HEK293T (cell line): ENCODE data around the gene ZNF41.

Experiments used
- CTCF ChIA-PET: fragments of 350-600 bp; formaldehyde crosslinking; extraction: SDS; loops from one replicate; lab custom pipeline; 2021; ENCODE audit warnings: antibody characterized with exemption, inconsistent platforms; lab: Yijun Ruan, JAX
- POLR2A ChIA-PET: fragments of 350-600 bp; formaldehyde crosslinking; extraction: SDS; loops from one replicate; lab custom pipeline; 2020; ENCODE audit warnings: antibody characterized with exemption, inconsistent platforms; lab: Yijun Ruan, JAX
- DNase-seq: peaks from one replicate; pipeline ENCODE4 v3.0.0; 2012; ENCODE audit warnings: mixed read lengths; ENCODE audit errors: extremely low spot score
- ARNT ChIP-seq: fragments of 450-650 bp; IDR thresholded peaks from 2 replicates; pipeline ENCODE4 v1.6.1; 2017; ENCODE audit warnings: mild to moderate bottlenecking
- BHLHE40 ChIP-seq: fragments of 450-650 bp; IDR thresholded peaks from 2 replicates; pipeline ENCODE4 v1.6.1; 2016; ENCODE audit warnings: mild to moderate bottlenecking, moderate library complexity, borderline replicate concordance
- CTBP1 ChIP-seq: fragments of 450-650 bp; IDR thresholded peaks from 2 replicates; pipeline ENCODE4 v1.6.1; 2016; ENCODE audit warnings: borderline replicate concordance
- ELF4 ChIP-seq: fragments of 450-650 bp; IDR thresholded peaks from 2 replicates; pipeline ENCODE4 v1.6.1; 2017; ENCODE audit warnings: antibody characterized with exemption
- FOXA1 ChIP-seq: fragments of 450-650 bp; IDR thresholded peaks from 2 replicates; pipeline ENCODE4 v1.6.1; 2016; ENCODE audit warnings: mild to moderate bottlenecking
- FOXK2 ChIP-seq: fragments of 450-650 bp; IDR thresholded peaks from 2 replicates; pipeline ENCODE4 v1.6.1; 2016; ENCODE audit warnings: mild to moderate bottlenecking
- FOXM1 ChIP-seq: fragments of 450-650 bp; IDR thresholded peaks from 2 replicates; pipeline ENCODE4 v1.6.1; 2017; ENCODE audit warnings: mild to moderate bottlenecking, borderline replicate concordance
- HDGF ChIP-seq: fragments of 450-650 bp; IDR thresholded peaks from 2 replicates; pipeline ENCODE4 v1.6.1; 2017; ENCODE audit warnings: antibody characterized with exemption, borderline replicate concordance
- L3MBTL2 ChIP-seq: fragments of 450-650 bp; conservative IDR thresholded peaks from 2 replicates; pipeline ENCODE4 v1.6.1; 2016; ENCODE audit warnings: mild to moderate bottlenecking
- LEF1 ChIP-seq: fragments of 450-650 bp; IDR thresholded peaks from 2 replicates; pipeline ENCODE4 v1.6.1; 2017; ENCODE audit warnings: mild to moderate bottlenecking, borderline replicate concordance
- NFRKB ChIP-seq: fragments of 450-650 bp; IDR thresholded peaks from 2 replicates; pipeline ENCODE4 v1.6.1; 2016; ENCODE audit warnings: mild to moderate bottlenecking, moderate library complexity
- PKNOX1 ChIP-seq: fragments of 450-650 bp; IDR thresholded peaks from 2 replicates; pipeline ENCODE4 v1.6.1; 2016
- SP1 ChIP-seq: fragments of 450-650 bp; IDR thresholded peaks from 2 replicates; pipeline ENCODE4 v1.6.1; 2017
- SUZ12 ChIP-seq: fragments of 450-650 bp; IDR thresholded peaks from 2 replicates; pipeline ENCODE4 v1.6.1; 2016; ENCODE audit warnings: mild to moderate bottlenecking
- TARDBP ChIP-seq: fragments of 450-650 bp; IDR thresholded peaks from 2 replicates; pipeline ENCODE4 v1.6.1; 2016
- ZNF384 ChIP-seq: fragments of 450-650 bp; IDR thresholded peaks from 2 replicates; pipeline ENCODE4 v1.6.1; 2016

Gene ZNF41

GRCh38 chrX:47502316-47503125, 19.5 kb upstream of the ZNF41 start:
- TF ChIP-seq SP1, result no peak
- TF ChIP-seq SUZ12, result no peak
- TF ChIP-seq TARDBP, result no peak
- no peak for TF ChIP-seq FOXM1
- TF ChIP-seq HDGF, result no peak
- TF ChIP-seq CTBP1, result no peak
- no peak for TF ChIP-seq ARNT
- no peak for TF ChIP-seq FOXK2
- TF ChIP-seq ZNF384, result no peak
- no peak for TF ChIP-seq BHLHE40
- TF ChIP-seq PKNOX1, result no peak
- TF ChIP-seq ELF4, result no peak
- no peak for TF ChIP-seq FOXA1
- TF ChIP-seq LEF1, result no peak
- no peak for TF ChIP-seq L3MBTL2
- TF ChIP-seq NFRKB, result no peak
- no peak for DNase-seq
- POLR2A ChIA-PET, result interaction anchor here (1.0 to 2.0 kb wide), 3 partner anchors 11 to 54 kb away, joined by 4 to 9 read pairs (median 5); no protein-coding TSS in a partner anchor
- CTCF ChIA-PET, result interaction anchor here (0.6 to 2.1 kb wide), 4 partner anchors 14 to 589 kb away, joined by 3 to 17 read pairs (median 4); no protein-coding TSS in a partner anchor

- no peak for DNase-seq
- POLR2A ChIA-PET, result interaction anchor here (1.2 to 2.0 kb wide), 4 partner anchors 12 to 55 kb away, joined by 3 to 9 read pairs (median 4); no protein-coding TSS in a partner anchor
Measured at GRCh38 chrX:47501226-47502074, 18.4 kb upstream of the ZNF41 start.

GRCh38 chrX:47500554-47500953, 17.5 kb upstream of the ZNF41 start:
- TF ChIP-seq CTBP1 (no peak), SP1 (no peak), BHLHE40 (no peak), TARDBP (no peak), LEF1 (no peak), SUZ12 (no peak), NFRKB (no peak), ELF4 (no peak), FOXM1 (no peak)
- DNase-seq, result no peak
- ChIA-PET POLR2A (interaction anchor here (1.2 to 2.0 kb wide), 3 partner anchors 13 to 23 kb away, joined by 3 to 9 read pairs (median 3); no protein-coding TSS in a partner anchor), CTCF (interaction anchor here (2.1 kb wide), 1 partner anchor 23 kb away, joined by 17 read pairs; no protein-coding TSS in a partner anchor)

More at GRCh38 chrX:47501226-47502074, 18.4 kb upstream of the ZNF41 start:
- CTCF ChIA-PET, result interaction anchor here (0.6 to 2.1 kb wide), 3 partner anchors 13 to 25 kb away, joined by 3 to 17 read pairs (median 3); no protein-coding TSS in a partner anchor
- TF ChIP-seq FOXM1 (no peak), HDGF (no peak), FOXA1 (no peak)

DNA sequence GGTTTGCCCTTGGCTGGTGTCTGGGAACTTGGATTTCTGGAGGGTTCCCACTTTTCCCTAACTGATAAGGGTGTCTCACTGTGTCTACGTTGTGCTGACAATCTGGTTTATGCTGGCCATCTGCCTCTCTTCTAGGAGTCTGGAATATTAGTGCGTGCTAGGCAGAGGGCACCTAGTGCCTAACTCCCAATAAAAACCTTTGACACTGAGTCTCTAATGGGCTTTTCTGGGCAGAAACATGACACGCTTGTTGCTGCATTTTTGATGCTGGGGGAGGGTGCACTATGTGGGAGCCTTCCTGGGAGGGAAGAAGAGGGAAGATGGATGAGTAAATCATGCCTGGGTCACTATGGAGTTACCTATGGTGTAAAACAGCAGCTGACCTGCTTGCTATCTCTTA, 16.3 kb upstream of the ZNF41 start:
- CTCF ChIA-PET, result interaction anchor here (0.6 to 1.1 kb wide), 3 partner anchors 23 to 263 kb away, joined by 3 to 5 read pairs (median 4); no protein-coding TSS in a partner anchor
- POLR2A ChIA-PET, result interaction anchor here (0.6 to 1.1 kb wide), 3 partner anchors 23 to 57 kb away, joined by 3 to 4 read pairs (median 3); no protein-coding TSS in a partner anchor
- TF ChIP-seq NFRKB, result no peak
- no peak for DNase-seq

- TF ChIP-seq PKNOX1, result no peak
- no peak for TF ChIP-seq L3MBTL2
- no peak for TF ChIP-seq HDGF
- no peak for TF ChIP-seq NFRKB
- TF ChIP-seq BHLHE40, result no peak
- TF ChIP-seq ELF4, result no peak
- no peak for TF ChIP-seq FOXM1
- TF ChIP-seq CTBP1, result no peak
- no peak for TF ChIP-seq ARNT
- TF ChIP-seq ZNF384, result no peak
- no peak for TF ChIP-seq SP1
- TF ChIP-seq SUZ12, result no peak
- no peak for TF ChIP-seq TARDBP
- TF ChIP-seq FOXA1, result no peak
- TF ChIP-seq FOXK2, result no peak
- TF ChIP-seq LEF1, result no peak
- ChIA-PET CTCF (no interaction called here), POLR2A (no interaction called here)
- no peak for DNase-seq
Measured at GRCh38 chrX:47498411-47498810, 15.4 kb upstream of the ZNF41 start.
